ENCODE measurements around the gene DRAP1.

Gene DRAP1

DNA sequence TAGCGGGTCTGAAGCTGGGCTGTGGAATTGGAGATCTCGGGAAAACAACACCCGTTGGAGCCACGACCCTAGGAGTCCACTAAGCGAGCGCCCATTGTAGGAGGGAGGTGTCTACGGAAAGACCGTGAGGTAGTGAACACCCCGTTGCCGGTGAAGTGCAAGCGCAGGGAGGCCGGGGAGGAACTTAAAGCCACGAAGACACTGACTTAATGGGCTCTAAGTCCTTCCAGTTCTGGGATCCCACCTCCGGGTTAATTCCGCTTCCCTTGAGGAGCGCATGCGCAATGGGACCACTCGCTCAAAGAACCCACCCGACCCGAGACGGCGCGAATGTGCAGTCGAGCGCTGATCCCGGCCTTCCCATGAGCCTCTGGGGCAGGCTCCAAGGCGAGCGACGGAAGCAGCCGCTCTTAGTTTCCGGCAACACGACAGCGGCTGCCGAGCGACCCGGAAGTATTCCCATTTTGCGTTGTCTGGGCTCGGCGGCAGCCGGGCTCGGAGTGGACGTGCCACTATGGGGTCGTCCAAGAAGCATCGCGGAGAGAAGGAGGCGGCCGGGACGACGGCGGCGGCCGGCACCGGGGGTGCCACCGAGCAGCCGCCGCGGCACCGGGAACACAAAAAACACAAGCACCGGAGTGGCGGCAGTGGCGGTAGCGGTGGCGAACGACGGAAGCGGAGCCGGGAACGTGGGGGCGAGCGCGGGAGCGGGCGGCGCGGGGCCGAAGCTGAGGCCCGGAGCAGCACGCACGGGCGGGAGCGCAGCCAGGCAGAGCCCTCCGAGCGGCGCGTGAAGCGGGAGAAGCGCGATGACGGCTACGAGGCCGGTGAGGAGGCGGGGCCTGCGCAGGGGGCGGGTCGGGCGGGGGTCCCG lies 42.3 kb downstream of the DRAP1 start, which contains the start of gene SART1:
SART1 (plus strand) TSS at position 468 of the 874 bp plus-strand sequence; CDS start at position 515, 47 bp downstream.
- DNase-seq (ENCODE audit: low spot score): peak; percentile 98

- no peak for DNase-seq (ENCODE audit: low spot score)
Measured at GRCh38 chr11:65962141-65962564, 42.9 kb downstream of the DRAP1 start.

- no peak for DNase-seq (ENCODE audit: low spot score)
Measured at GRCh38 chr11:65964906-65965305, 45.7 kb downstream of the DRAP1 start.

GRCh38 chr11:65965986-65966762 lies 46.9 kb downstream of the DRAP1 start:
- no peak for DNase-seq (ENCODE audit: low spot score)

DNA sequence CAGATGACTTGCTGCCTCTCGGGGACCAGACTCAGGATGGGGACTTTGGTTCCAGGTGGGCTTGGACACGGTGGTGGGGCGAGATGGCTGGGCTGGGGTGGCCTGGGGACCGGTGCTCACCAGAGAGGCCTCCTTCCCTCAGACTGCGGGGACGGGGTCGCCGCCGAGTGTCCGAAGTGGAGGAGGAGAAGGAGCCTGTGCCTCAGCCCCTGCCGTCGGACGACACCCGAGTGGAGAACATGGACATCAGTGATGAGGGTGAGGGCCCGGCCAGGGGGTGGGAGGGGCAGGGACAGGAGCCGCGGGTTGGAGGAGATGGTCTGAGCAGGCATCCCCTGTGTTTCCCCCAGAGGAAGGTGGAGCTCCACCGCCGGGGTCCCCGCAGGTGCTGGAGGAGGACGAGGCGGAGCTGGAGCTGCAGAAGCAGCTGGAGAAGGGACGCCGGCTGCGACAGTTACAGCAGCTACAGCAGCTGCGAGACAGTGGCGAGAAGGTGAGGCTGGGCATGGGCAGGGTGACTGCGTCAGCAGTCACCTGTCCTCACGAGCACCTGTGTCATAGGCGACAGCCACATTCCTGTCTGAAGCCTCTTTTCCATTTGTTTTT lies 48.2 kb downstream of the DRAP1 start:
- DNase-seq (ENCODE audit: low spot score): no peak

DNA sequence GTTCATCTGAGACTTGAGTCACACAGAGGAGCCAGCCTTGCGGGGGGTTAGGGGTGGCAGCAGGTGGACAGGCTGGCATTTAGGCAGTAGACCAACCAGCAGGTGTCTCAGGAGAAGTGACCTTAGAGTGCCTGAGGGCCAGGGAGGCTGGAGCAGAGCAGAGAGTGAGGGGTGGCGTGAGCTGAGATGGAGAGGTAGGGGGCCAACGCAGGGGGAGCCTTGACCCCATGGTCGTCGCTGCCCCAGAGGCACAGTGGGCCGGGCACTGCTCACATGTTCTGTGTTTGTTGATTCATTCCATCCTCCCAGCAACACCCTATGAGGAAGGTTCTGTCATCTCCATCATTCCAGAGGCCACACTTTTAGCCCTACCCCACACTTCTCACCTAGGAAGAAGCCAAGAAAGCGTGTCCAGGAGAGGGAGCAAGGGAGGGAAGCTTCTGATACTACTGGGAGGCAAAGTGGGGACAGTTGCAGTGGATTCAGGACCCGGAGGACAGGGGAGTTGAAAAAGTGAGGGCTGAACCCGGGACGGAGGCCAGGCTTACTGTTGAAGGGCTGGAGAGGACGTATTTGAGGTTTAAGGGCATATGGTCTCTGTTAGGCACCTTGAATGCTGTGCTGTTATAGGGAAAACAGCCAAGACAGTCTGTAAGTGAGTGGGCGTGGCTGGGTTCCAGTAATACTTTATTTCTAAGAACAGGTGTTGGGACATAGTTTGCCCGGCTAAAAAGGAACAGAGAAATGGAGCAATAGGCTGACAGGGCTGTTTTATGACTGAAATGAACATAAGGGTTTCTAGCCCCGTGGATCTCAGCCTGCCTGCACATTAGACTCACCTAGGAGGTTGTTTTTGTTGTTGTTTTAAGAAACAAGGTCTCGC lies 49.6 kb downstream of the DRAP1 start:
- DNase-seq (ENCODE audit: low spot score): no peak
